A673 (cell line): ENCODE results near the gene CCDC116. TPM values are rescaled to one million over a fixed set of nuclear protein-coding genes. Genes with fewer than 3 reads are reported as not detected.

Source experiments
- BruUV-seq: library from RNA; stranded (reverse); fragments of 400-500 nt; replicated peaks from 2 replicates; lab custom pipeline; 2021; lab: Mats Ljungman, UMichigan
- CTCF ChIA-PET: fragments of 300-600 bp; sonication (Branson Sonifier 250); formaldehyde crosslinking; loops from one replicate; lab custom pipeline; 2022; ENCODE audit warnings: antibody characterized with exemption; lab: Charles Lee
- POLR2A ChIA-PET: fragments of 300-600 bp; sonication (Branson Sonifier 250); formaldehyde crosslinking; loops from one replicate; lab custom pipeline; 2022; ENCODE audit warnings: antibody characterized with exemption; ENCODE audit not compliant: low non-redundant PET; lab: Charles Lee
- DNase-seq: peaks from one replicate; pipeline ENCODE4 v3.0.0-alpha.2; 2015; ENCODE audit warnings: low spot score
- H3K27ac ChIP-seq: fragments of 200-600 bp; sonication (generic); 2 replicates; pipeline ENCODE4 v1.5.1; 2016; ENCODE audit warnings: mixed run types, low read depth, mild to moderate bottlenecking, mixed read lengths, antibody characterized with exemption, low read length; ENCODE audit not compliant: poor library complexity, severe bottlenecking
- H3K27me3 ChIP-seq: fragments of 200-600 bp; sonication (generic); replicated peaks from 2 replicates; pipeline ENCODE4 v1.6.1; 2017; ENCODE audit warnings: mixed run types, low read depth, mild to moderate bottlenecking, mixed read lengths, antibody characterized with exemption, low read length; ENCODE audit not compliant: insufficient read depth, poor library complexity
- H3K36me3 ChIP-seq: fragments of 200-600 bp; sonication (generic); 2 replicates; pipeline ENCODE4 v1.6.1; 2016; ENCODE audit warnings: mixed run types, mild to moderate bottlenecking, mixed read lengths, antibody characterized with exemption, low read length; ENCODE audit not compliant: insufficient read depth, poor library complexity, severe bottlenecking
- H3K4me1 ChIP-seq: fragments of 200-600 bp; sonication (generic); 2 replicates; pipeline ENCODE4 v1.6.1; 2017; ENCODE audit warnings: mixed run types, mild to moderate bottlenecking, mixed read lengths, antibody characterized with exemption, low read length; ENCODE audit not compliant: insufficient read depth, poor library complexity, severe bottlenecking
- H3K4me3 ChIP-seq: fragments of 200-600 bp; sonication (generic); 2 replicates; pipeline ENCODE4 v1.5.1; 2016; ENCODE audit warnings: low read depth, mixed run types, mild to moderate bottlenecking, mixed read lengths, low read length; ENCODE audit not compliant: poor library complexity, severe bottlenecking
- H3K9me3 ChIP-seq: fragments of 200-600 bp; sonication (generic); 2 replicates; pipeline ENCODE4 v1.6.1; 2016; ENCODE audit warnings: mixed run types, low read depth, mild to moderate bottlenecking, mixed read lengths, antibody characterized with exemption, low read length; ENCODE audit not compliant: poor library complexity, severe bottlenecking
- CTCF ChIP-seq: fragments of 300-800, 200-600 bp; sonication (generic); conservative IDR thresholded peaks from 2 replicates; pipeline ENCODE4 v1.5.1; 2017; ENCODE audit warnings: low read depth, mild to moderate bottlenecking, antibody characterized with exemption, low read length, moderate library complexity, mixed read lengths
- EZH2 ChIP-seq: fragments of 200-600 bp; sonication (generic); IDR thresholded peaks from 2 replicates; pipeline ENCODE4 v1.6.1; 2017; ENCODE audit warnings: borderline replicate concordance, low read depth, mild to moderate bottlenecking, mixed read lengths, antibody characterized with exemption, low read length; ENCODE audit not compliant: poor library complexity, severe bottlenecking
- intact Hi-C: fragments of 100-400 bp; cut with micrococcal nuclease; formaldehyde crosslinking; loops from one replicate; pipeline ENCODE4 v1.10.0; 2022; ENCODE audit not compliant: unreplicated experiment
- total RNA-seq: library from RNA; stranded (reverse); gene quantifications from 2 replicates; pipeline ENCODE4 v1.2.3, GENCODE V29; 2021

The CCDC116 gene
- total RNA-seq, 1 experiment from 2014 or later: 1.3 TPM

GRCh38 chr22:21682385-21683175, 50.0 kb downstream of the CCDC116 start:
- Histone ChIP-seq H3K27ac (no peak overlapping the region), H3K36me3 (peaks cover 12% of the 10 kb centered on the region), H3K27me3 (no peaks in the 10 kb centered on the region), H3K4me3 (no peak overlapping the region), H3K9me3 (no peaks in the 10 kb centered on the region), H3K4me1 (no peaks in the 10 kb centered on the region)
- ChIA-PET POLR2A (no interaction called here), CTCF (no interaction called here)
- intact Hi-C loops: no loop called here
- no peak for TF ChIP-seq EZH2
- no TSS peak for BruUV-seq
- no peak for DNase-seq

- H3K27me3 ChIP-seq: no peaks in the 10 kb centered on the region
- CTCF ChIA-PET: no interaction called here
- DNase-seq: no peak
- POLR2A ChIA-PET: no interaction called here
- peaks cover 12% of the 10 kb centered on the region for H3K36me3 ChIP-seq
- TF ChIP-seq CTCF (no peak), EZH2 (no peak)
- no peaks in the 10 kb centered on the region for H3K4me1 ChIP-seq
- no TSS peak for BruUV-seq
- intact Hi-C loops: no loop called here
- H3K9me3 ChIP-seq: no peaks in the 10 kb centered on the region
- no peak overlapping the region for H3K27ac ChIP-seq
- H3K4me3 ChIP-seq: no peak overlapping the region
Observed at GRCh38 chr22:21683401-21683811, 50.8 kb downstream of the CCDC116 start.

DNA sequence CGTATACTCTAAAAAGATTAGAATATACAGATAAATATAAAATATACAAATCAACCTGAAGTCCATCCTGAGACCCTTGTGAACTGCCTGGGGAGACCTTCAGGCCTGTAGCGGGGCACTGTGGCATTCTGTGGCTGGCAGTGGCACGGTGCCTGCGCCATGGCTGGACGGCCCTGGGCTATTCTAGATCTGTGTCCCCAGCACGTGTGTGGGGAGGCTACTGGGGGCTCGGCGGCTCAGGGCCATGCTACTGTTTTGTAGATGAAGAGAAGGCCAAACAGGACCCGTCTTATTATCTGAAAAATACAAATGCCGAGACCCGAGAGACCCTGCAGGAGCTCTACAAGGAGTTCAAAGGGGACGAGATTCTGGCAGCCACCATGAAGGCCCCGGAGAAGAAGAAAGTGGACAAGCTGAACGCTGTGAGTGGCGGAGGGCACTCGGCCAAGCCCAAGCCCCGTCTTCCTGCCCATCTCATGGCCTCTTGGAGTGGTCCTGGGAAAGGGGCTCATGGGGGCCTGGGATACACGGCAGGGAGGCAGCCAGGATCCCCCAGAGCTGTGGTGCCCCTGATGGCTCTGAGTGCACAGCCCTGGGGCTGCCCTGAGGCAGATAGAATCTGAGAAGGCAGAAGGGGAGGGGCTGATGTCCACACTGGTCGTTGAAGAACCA, 52.1 kb downstream of the CCDC116 start:
- CTCF ChIA-PET: no interaction called here
- Histone ChIP-seq H3K4me1 (no peaks in the 10 kb centered on the region), H3K36me3 (peaks cover 12% of the 10 kb centered on the region), H3K27me3 (no peaks in the 10 kb centered on the region), H3K9me3 (no peaks in the 10 kb centered on the region), H3K27ac (no peak overlapping the region), H3K4me3 (no peak overlapping the region)
- TF ChIP-seq CTCF: no peak
- TF ChIP-seq EZH2: no peak
- POLR2A ChIA-PET: no interaction called here
- no TSS peak for BruUV-seq
- DNase-seq: no peak
- intact Hi-C loops: no loop called here
